Endothelial cell of umbilical vein (primary cell): Measurements from ENCODE around the gene PPP1R3D. TPM values are rescaled to one million over a fixed set of nuclear protein-coding genes. Genes with fewer than 3 reads are reported as not detected.

Experiments
- BruUV-seq: library from RNA; stranded (reverse); fragments of 400-500 nt; replicated peaks from 2 replicates; lab custom pipeline; 2021; lab: Mats Ljungman, UMichigan
- CTCF ChIA-PET: fragments of 300-600, 350-600 bp; sonication (Branson Sonifier 250); formaldehyde crosslinking; loops from one replicate; lab custom pipeline; 2021; ENCODE audit warnings: antibody characterized with exemption, inconsistent platforms; lab: Charles Lee
- POLR2A ChIA-PET: fragments of 300-600, 350-600 bp; sonication (Branson Sonifier 250); formaldehyde crosslinking; loops from one replicate; lab custom pipeline; 2021; ENCODE audit warnings: antibody characterized with exemption, inconsistent platforms; lab: Charles Lee
- DNase-seq: peaks from one replicate; pipeline ENCODE4 v3.0.0-alpha.2; 2011; ENCODE audit warnings: low read depth, low spot score
- FAIRE-seq: peaks from 2 replicates; lab custom pipeline; 2011; peaks lifted over from hg19 to GRCh38; lab: Jason Lieb, UNC
- H2AFZ ChIP-seq: 2 replicates; pipeline ENCODE4 v1.6.0; 2012; ENCODE audit warnings: low read depth, low read length, control low read depth, inconsistent platforms
- H3K27ac ChIP-seq: 2 replicates; pipeline ENCODE4 v1.5.1; 2011; ENCODE audit warnings: low read depth, mild to moderate bottlenecking, control low read depth, low read length, moderate library complexity; ENCODE audit not compliant: insufficient read depth
- H3K27me3 ChIP-seq, 2 experiments: 2 replicates each; pipeline versions ENCODE4 v1.6.0 to v1.6.1; 2011; ENCODE audit warnings: low read length in 2 of 2, mixed read lengths in 1 of 2; ENCODE audit not compliant: control insufficient read depth in 2 of 2, insufficient read depth in 2 of 2
- H3K36me3 ChIP-seq, 2 experiments: 2 replicates in 1 of 2; 3 replicates in 1 of 2; pipeline ENCODE4 v1.5.1; 2011; ENCODE audit warnings: low read length in 2 of 2, mild to moderate bottlenecking in 1 of 2, moderate library complexity in 1 of 2; ENCODE audit not compliant: control insufficient read depth in 2 of 2, insufficient read depth in 2 of 2; ENCODE audit errors: extremely low read depth in 1 of 2
- H3K4me1 ChIP-seq: 3 replicates; pipeline ENCODE4 v1.5.1; 2011; ENCODE audit warnings: mild to moderate bottlenecking, low read length; ENCODE audit not compliant: control insufficient read depth, insufficient read depth; ENCODE audit errors: extremely low read depth
- H3K4me2 ChIP-seq: 2 replicates; pipeline ENCODE4 v1.6.1; 2011; ENCODE audit warnings: low read length, control low read depth, mixed read lengths; ENCODE audit not compliant: insufficient read depth
- H3K4me3 ChIP-seq, 3 experiments: fragments of 200-600 bp in 1 of 3; sonication (generic), shearing (Covaris generic) in 1 of 3; replicated peaks in 1 of 3; 2 replicates each; pipeline ENCODE4 v1.5.1; 2011 to 2016; ENCODE audit warnings: control low read depth in 3 of 3, low read length in 3 of 3, mild to moderate bottlenecking in 2 of 3, inconsistent platforms in 1 of 3, low read depth in 1 of 3, moderate library complexity in 1 of 3; ENCODE audit not compliant: insufficient read depth in 1 of 3
- H3K79me2 ChIP-seq: 2 replicates; pipeline ENCODE4 v1.6.0; 2012; ENCODE audit warnings: low read length, inconsistent platforms; ENCODE audit not compliant: control insufficient read depth, insufficient read depth
- H3K9ac ChIP-seq: replicated peaks from 2 replicates; pipeline ENCODE3; 2011; ENCODE audit warnings: low read length, control low read depth; ENCODE audit not compliant: insufficient read depth; ENCODE audit errors: extremely low read depth
- H3K9me1 ChIP-seq: replicated peaks from 3 replicates; pipeline ENCODE4 v1.6.0; 2011; ENCODE audit warnings: mild to moderate bottlenecking, low read length; ENCODE audit not compliant: control insufficient read depth, insufficient read depth; ENCODE audit errors: extremely low read depth
- H3K9me3 ChIP-seq: replicated peaks from 2 replicates; pipeline ENCODE4 v1.5.1; 2012; ENCODE audit warnings: low read length, inconsistent platforms; ENCODE audit not compliant: control insufficient read depth, insufficient read depth
- H4K20me1 ChIP-seq: replicated peaks from 2 replicates; pipeline ENCODE3; 2011; ENCODE audit warnings: mild to moderate bottlenecking, low read length; ENCODE audit not compliant: control insufficient read depth, insufficient read depth; ENCODE audit errors: extremely low read depth
- EZH2 ChIP-seq: IDR thresholded peaks from 2 replicates; pipeline ENCODE4 v1.6.1; 2012; ENCODE audit warnings: borderline replicate concordance, low read depth, mild to moderate bottlenecking, moderate library complexity, low read length, inconsistent platforms; ENCODE audit not compliant: severe bottlenecking
- FOS ChIP-seq: IDR thresholded peaks from 2 replicates; pipeline ENCODE4 v1.6.1; 2011; ENCODE audit warnings: mild to moderate bottlenecking, low read length, moderate library complexity, borderline replicate concordance; ENCODE audit not compliant: insufficient read depth
- GATA2 ChIP-seq: IDR thresholded peaks from 2 replicates; pipeline ENCODE4 v1.7.0; 2011; ENCODE audit warnings: low read depth, mild to moderate bottlenecking, moderate library complexity, mixed read lengths, low read length; ENCODE audit not compliant: insufficient read length, insufficient read depth
- JUN ChIP-seq: IDR thresholded peaks from 2 replicates; pipeline ENCODE4 v1.6.1; 2011; ENCODE audit warnings: borderline replicate concordance, low read depth; ENCODE audit not compliant: insufficient read length, insufficient read depth
- MYC ChIP-seq: IDR thresholded peaks from one replicate; pipeline ENCODE4 v1.6.1; 2011; ENCODE audit warnings: mild to moderate bottlenecking, low read depth, low read length
- POLR2A ChIP-seq: IDR thresholded peaks from 2 replicates; pipeline ENCODE4 v1.6.1; 2012; ENCODE audit warnings: low read depth, mild to moderate bottlenecking, control low read depth, low read length
- POLR2AphosphoS5 ChIP-seq: IDR thresholded peaks from 2 replicates; pipeline ENCODE4 v1.6.1; 2012; ENCODE audit warnings: low read depth, mild to moderate bottlenecking, control low read depth, low read length, moderate library complexity; ENCODE audit not compliant: insufficient read depth
- dilution Hi-C: fragments of 300-500 bp; cut with MboI; formaldehyde crosslinking; loops from one replicate; pipeline ENCODE4 v1.15.0; 2019; ENCODE audit warnings: low sequenced_read_pairs; ENCODE audit not compliant: extremely low pct_ligation_motif_present
- intact Hi-C: fragments of 100-400 bp; cut with micrococcal nuclease; formaldehyde crosslinking; loops from one replicate; pipeline ENCODE4 v1.10.0; 2022
- polyA plus RNA-seq, 4 experiments: library from polyadenylated mRNA; depleted of rRNA in 3 of 4; stranded (reverse) in 3 of 4; unstranded in 1 of 4; fragments of >200 nt; gene quantifications; 2 replicates each; pipeline versions ENCODE4 v1.2.1 to v1.2.3, GENCODE V29; 2011 to 2012; ENCODE audit warnings: missing spikeins in 1 of 4
- total RNA-seq: library from RNA; stranded (reverse); gene quantifications from 2 replicates; pipeline ENCODE4 v1.2.3, GENCODE V29; 2021
- TF ChIP-seq, protein P1 (sequence below), 2 donors: IDR thresholded peaks; 1 replicate in 1 of 2; 2 replicates in 1 of 2; pipeline ENCODE4 v1.5.1; 2011; ENCODE audit warnings: low read length in 2 of 2, mild to moderate bottlenecking in 2 of 2, moderate library complexity in 2 of 2, control low read depth in 1 of 2, inconsistent platforms in 1 of 2, low read depth in 1 of 2; ENCODE audit not compliant: insufficient read depth in 1 of 2; ENCODE audit errors: extremely low read depth in 1 of 2
- TF ChIP-seq, protein P2 (sequence below): IDR thresholded peaks from 2 replicates; pipeline ENCODE4 v1.6.1; 2011; ENCODE audit not compliant: insufficient read depth, insufficient read length

PPP1R3D gene
- total and polyA plus RNA-seq, 2 donors (not counting 3 experiments of a cell fraction or from before 2014, with no cell fraction given), result 1.7 to 5.2 TPM

- H3K79me2 ChIP-seq, result no peaks in the 10 kb centered on the region
- no peaks in the 10 kb centered on the region for H3K4me1 ChIP-seq
- H3K36me3 ChIP-seq, result no peaks in the 10 kb centered on the region
- intact Hi-C loops, result no loop called here
- dilution Hi-C loops, result no loop called here
- H4K20me1 ChIP-seq, result no peaks in the 10 kb centered on the region
- CTCF ChIA-PET, result no interaction called here
- no peak overlapping the region for H3K4me2 ChIP-seq
- H2AFZ ChIP-seq, result no peak overlapping the region
- TF ChIP-seq MYC (no peak), JUN (no peak), POLR2AphosphoS5 (no peak), FOS (no peak), GATA2 (no peak), POLR2A (no peak), EZH2 (no peak)
- TF ChIP-seq, protein P1, sequence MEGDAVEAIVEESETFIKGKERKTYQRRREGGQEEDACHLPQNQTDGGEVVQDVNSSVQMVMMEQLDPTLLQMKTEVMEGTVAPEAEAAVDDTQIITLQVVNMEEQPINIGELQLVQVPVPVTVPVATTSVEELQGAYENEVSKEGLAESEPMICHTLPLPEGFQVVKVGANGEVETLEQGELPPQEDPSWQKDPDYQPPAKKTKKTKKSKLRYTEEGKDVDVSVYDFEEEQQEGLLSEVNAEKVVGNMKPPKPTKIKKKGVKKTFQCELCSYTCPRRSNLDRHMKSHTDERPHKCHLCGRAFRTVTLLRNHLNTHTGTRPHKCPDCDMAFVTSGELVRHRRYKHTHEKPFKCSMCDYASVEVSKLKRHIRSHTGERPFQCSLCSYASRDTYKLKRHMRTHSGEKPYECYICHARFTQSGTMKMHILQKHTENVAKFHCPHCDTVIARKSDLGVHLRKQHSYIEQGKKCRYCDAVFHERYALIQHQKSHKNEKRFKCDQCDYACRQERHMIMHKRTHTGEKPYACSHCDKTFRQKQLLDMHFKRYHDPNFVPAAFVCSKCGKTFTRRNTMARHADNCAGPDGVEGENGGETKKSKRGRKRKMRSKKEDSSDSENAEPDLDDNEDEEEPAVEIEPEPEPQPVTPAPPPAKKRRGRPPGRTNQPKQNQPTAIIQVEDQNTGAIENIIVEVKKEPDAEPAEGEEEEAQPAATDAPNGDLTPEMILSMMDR (IDR thresholded peaks at IDR 0.05; ENCODE audit: extremely low read depth in 1 of 2, insufficient read depth in 1 of 2, low read depth in 1 of 2, low read length in 2 of 2), result no peak
- TF ChIP-seq, protein P2, sequence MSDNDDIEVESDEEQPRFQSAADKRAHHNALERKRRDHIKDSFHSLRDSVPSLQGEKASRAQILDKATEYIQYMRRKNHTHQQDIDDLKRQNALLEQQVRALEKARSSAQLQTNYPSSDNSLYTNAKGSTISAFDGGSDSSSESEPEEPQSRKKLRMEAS, result no peak
- H3K4me3 ChIP-seq, result no peak overlapping the region
- H3K9me1 ChIP-seq, result no peaks in the 10 kb centered on the region
- no peak overlapping the region for H3K27ac ChIP-seq
- H3K27me3 ChIP-seq, result no peaks in the 10 kb centered on the region
- no peaks in the 10 kb centered on the region for H3K9me3 ChIP-seq
- FAIRE-seq (no peak), DNase-seq (no peak)
- H3K9ac ChIP-seq, result no peak overlapping the region
- POLR2A ChIA-PET, result no interaction called here
- no TSS peak for BruUV-seq
Observed at GRCh38 chr20:59958626-59959025, 18.5 kb upstream of the PPP1R3D start.
